HCT116 (cell line): Measurements from ENCODE around the gene CD164L2. TPM values are rescaled to one million over a fixed set of nuclear protein-coding genes. Genes with fewer than 3 reads are reported as not detected.

ENCODE experiments used
- ATAC-seq: fragments of 200-7000 bp; cut with Tn5 transposase; 2 replicates; pipeline ENCODE4 v1.9.1; 2020; ENCODE audit warnings: mild to moderate bottlenecking, moderate library complexity
- BruUV-seq: library from RNA; stranded (reverse); fragments of 400-500 nt; replicated peaks from 2 replicates; lab custom pipeline; 2021; lab: Mats Ljungman, UMichigan
- CTCF ChIA-PET: fragments of 300-600 bp; sonication (Branson Sonifier 250); formaldehyde crosslinking; loops from one replicate; lab custom pipeline; 2021; ENCODE audit warnings: antibody characterized with exemption; lab: Charles Lee
- POLR2A ChIA-PET: fragments of 300-600, 350-600 bp; sonication (Branson Sonifier 250); formaldehyde crosslinking; loops from one replicate; lab custom pipeline; 2021; ENCODE audit warnings: antibody characterized with exemption; lab: Charles Lee
- RAD21 ChIA-PET, 2 experiments: fragments of 300-600 bp; sonication (Branson Sonifier 250); formaldehyde crosslinking; loops; one replicate each; lab custom pipeline; 2023; ENCODE audit warnings: low total read pairs in 2 of 2; ENCODE audit not compliant: uncharacterized antibody in 2 of 2, unreplicated experiment in 2 of 2, low non-redundant PET in 1 of 2; lab: Charles Lee
- DNase-seq: peaks from one replicate; pipeline ENCODE4 v3.0.0-alpha.2; 2010; ENCODE audit warnings: low read depth, low spot score
- H2AFZ ChIP-seq: fragments of 200-600 bp; shearing (Covaris generic), sonication (generic); 2 replicates; pipeline ENCODE4 v1.6.1; 2017; ENCODE audit warnings: low read depth, mixed run types, mixed read lengths, antibody characterized with exemption, low read length; ENCODE audit not compliant: poor library complexity, severe bottlenecking
- H3K27ac ChIP-seq: 2 replicates; pipeline ENCODE4 v1.5.1; 2012; ENCODE audit warnings: low read depth, low read length
- H3K27me3 ChIP-seq: fragments of 200-600 bp; sonication (generic); 2 replicates; pipeline ENCODE4 v1.6.1; 2016; ENCODE audit warnings: mixed run types, low read length, mixed read lengths; ENCODE audit not compliant: insufficient read depth
- H3K36me3 ChIP-seq, 2 experiments: fragments of 200-500 bp in 1 of 2; fragments of 200-600 bp in 1 of 2; sonication (Bioruptor generic) in 1 of 2; sonication (generic) in 1 of 2; 2 replicates each; pipeline versions ENCODE4 v1.5.1 to v1.6.1; 2014 to 2016; ENCODE audit warnings: low read length in 2 of 2, inconsistent platforms in 1 of 2, mixed read lengths in 1 of 2, mixed run types in 1 of 2; ENCODE audit not compliant: insufficient read depth in 2 of 2, control insufficient read depth in 1 of 2
- H3K4me1 ChIP-seq, 2 experiments: fragments of 200-600 bp in 1 of 2; sonication (generic) in 1 of 2; 2 replicates each; pipeline versions ENCODE4 v1.5.1 to v1.6.1; 2012 to 2017; ENCODE audit warnings: low read length in 2 of 2, inconsistent platforms in 1 of 2, mild to moderate bottlenecking in 1 of 2, mixed read lengths in 1 of 2, mixed run types in 1 of 2, moderate library complexity in 1 of 2; ENCODE audit not compliant: insufficient read depth in 2 of 2, control insufficient read depth in 1 of 2
- H3K4me2 ChIP-seq: fragments of 200-600 bp; sonication (generic); 2 replicates; pipeline ENCODE4 v1.6.1; 2017; ENCODE audit warnings: mixed run types, low read length, mixed read lengths
- H3K4me3 ChIP-seq, 2 experiments: fragments of 200-600 bp in 1 of 2; sonication (generic) in 1 of 2; replicated peaks in 1 of 2; 2 replicates each; pipeline ENCODE4 v1.5.1; 2011 to 2016; ENCODE audit warnings: low read length in 2 of 2, control low read depth in 1 of 2, low read depth in 1 of 2, mild to moderate bottlenecking in 1 of 2, mixed read lengths in 1 of 2, mixed run types in 1 of 2
- H3K79me2 ChIP-seq: fragments of 200-600 bp; sonication (generic); 2 replicates; pipeline ENCODE4 v1.6.1; 2017; ENCODE audit warnings: mild to moderate bottlenecking, mixed run types, low read length, moderate library complexity, mixed read lengths; ENCODE audit not compliant: insufficient read depth
- H3K9ac ChIP-seq: fragments of 200-600 bp; sonication (generic); 2 replicates; pipeline ENCODE4 v1.6.1; 2016; ENCODE audit warnings: low read length, mixed read lengths
- H3K9me2 ChIP-seq: fragments of 200-600 bp; sonication (generic), shearing (Covaris generic); 2 replicates; pipeline ENCODE4 v1.6.1; 2017; ENCODE audit warnings: mixed run types, mild to moderate bottlenecking, moderate library complexity; ENCODE audit not compliant: insufficient read depth
- H3K9me3 ChIP-seq, 2 experiments: fragments of 200-500 bp in 1 of 2; fragments of 200-600 bp in 1 of 2; sonication (Bioruptor generic) in 1 of 2; sonication (generic) in 1 of 2; 2 replicates each; pipeline ENCODE4 v1.6.1; 2014 to 2017; ENCODE audit warnings: low read length in 2 of 2, mixed read lengths in 2 of 2, inconsistent platforms in 1 of 2, low read depth in 1 of 2, mild to moderate bottlenecking in 1 of 2, mixed run types in 1 of 2, moderate library complexity in 1 of 2; ENCODE audit not compliant: control insufficient read depth in 1 of 2, insufficient read depth in 1 of 2
- H4K20me1 ChIP-seq: fragments of 200-600 bp; sonication (generic), shearing (Covaris generic); 2 replicates; pipeline ENCODE4 v1.6.1; 2017; ENCODE audit warnings: mixed run types, mild to moderate bottlenecking, moderate library complexity; ENCODE audit not compliant: insufficient read depth
- ATF3 ChIP-seq: IDR thresholded peaks from 2 replicates; pipeline ENCODE4 v1.6.1; 2012
- CBX3 ChIP-seq: IDR thresholded peaks from 2 replicates; pipeline ENCODE4 v1.6.1; 2012; ENCODE audit warnings: low read depth
- CEBPB ChIP-seq: IDR thresholded peaks from 2 replicates; pipeline ENCODE4 v1.6.1; 2012; ENCODE audit warnings: low read depth
- CTCF ChIP-seq, 3 experiments: fragments of 200-600 bp in 1 of 3; sonication (generic) in 1 of 3; IDR thresholded peaks in 2 of 3; conservative IDR thresholded peaks in 1 of 3; 2 replicates each; pipeline ENCODE4 v1.5.1; 2012 to 2017; ENCODE audit warnings: low read depth in 2 of 3, low read length in 2 of 3, antibody characterized with exemption in 1 of 3, borderline replicate concordance in 1 of 3, control low read depth in 1 of 3, mild to moderate bottlenecking in 1 of 3, mixed read lengths in 1 of 3, mixed run types in 1 of 3, moderate library complexity in 1 of 3; ENCODE audit not compliant: insufficient read depth in 1 of 3
- EZH2 ChIP-seq: fragments of 200-600 bp; sonication (generic); IDR thresholded peaks from 2 replicates; pipeline ENCODE4 v1.6.1; 2017; ENCODE audit warnings: antibody characterized with exemption, mixed run types
- EZH2phosphoT487 ChIP-seq: fragments of 200-600 bp; IDR thresholded peaks from 2 replicates; pipeline ENCODE4 v1.6.1; 2018; ENCODE audit warnings: antibody characterized with exemption, borderline replicate concordance
- FOSL1 ChIP-seq: IDR thresholded peaks from 2 replicates; pipeline ENCODE4 v1.6.1; 2012; ENCODE audit warnings: low read depth
- JUND ChIP-seq: IDR thresholded peaks from 2 replicates; pipeline ENCODE4 v1.6.1; 2012
- MAX ChIP-seq: IDR thresholded peaks from 2 replicates; pipeline ENCODE4 v1.6.1; 2012
- POLR2A ChIP-seq: IDR thresholded peaks from 2 replicates; pipeline ENCODE4 v1.7.0; 2011; ENCODE audit warnings: borderline replicate concordance; ENCODE audit not compliant: insufficient read depth, insufficient read length; ENCODE audit errors: extremely low read depth
- POLR2AphosphoS5 ChIP-seq: IDR thresholded peaks from 2 replicates; pipeline ENCODE4 v1.6.1; 2011; ENCODE audit warnings: mild to moderate bottlenecking, low read depth, low read length, moderate library complexity
- RAD21 ChIP-seq: IDR thresholded peaks from 2 replicates; pipeline ENCODE4 v1.6.1; 2012; ENCODE audit warnings: low read depth, mild to moderate bottlenecking
- REST ChIP-seq: IDR thresholded peaks from 2 replicates; pipeline ENCODE4 v1.6.1; 2012; ENCODE audit warnings: low read depth
- SIN3A ChIP-seq: IDR thresholded peaks from 2 replicates; pipeline ENCODE4 v1.6.1; 2012; ENCODE audit warnings: low read depth
- SRF ChIP-seq: IDR thresholded peaks from 2 replicates; pipeline ENCODE4 v1.6.1; 2012; ENCODE audit warnings: low read depth
- TCF7L2 ChIP-seq: IDR thresholded peaks from 2 replicates; pipeline ENCODE4 v1.7.0; 2011; ENCODE audit warnings: borderline replicate concordance, inconsistent platforms; ENCODE audit not compliant: insufficient read depth, insufficient read length; ENCODE audit errors: extremely low read depth
- YY1 ChIP-seq: IDR thresholded peaks from 2 replicates; pipeline ENCODE4 v1.6.1; 2011; ENCODE audit warnings: low read length, low read depth, moderate library complexity, mild to moderate bottlenecking; ENCODE audit not compliant: insufficient replicate concordance; ENCODE audit errors: extremely low read depth
- ZBTB33 ChIP-seq: IDR thresholded peaks from 2 replicates; pipeline ENCODE4 v1.6.1; 2011; ENCODE audit warnings: mild to moderate bottlenecking, low read length, moderate library complexity; ENCODE audit not compliant: insufficient replicate concordance; ENCODE audit errors: extremely low read depth
- ZFX ChIP-seq: fragments of 450-650 bp; IDR thresholded peaks from 2 replicates; pipeline ENCODE4 v1.6.1; 2017
- ZNF274 ChIP-seq: fragments of 200-500 bp; sonication (Bioruptor generic); IDR thresholded peaks from 2 replicates; pipeline ENCODE4 v1.6.1; 2014; ENCODE audit warnings: mild to moderate bottlenecking, low read depth, low read length, inconsistent platforms
- intact Hi-C: fragments of 100-400 bp; cut with micrococcal nuclease; formaldehyde crosslinking; loops from 2 replicates; pipeline ENCODE4 v1.10.0; 2022
- total RNA-seq: library from RNA; stranded (reverse); gene quantifications from one replicate; pipeline ENCODE4 v1.2.1, GENCODE V29; 2021; ENCODE audit not compliant: unreplicated experiment

The CD164L2 gene
- total RNA-seq, 1 experiment from 2014 or later, result 11.6 TPM

- POLR2A ChIA-PET, result no interaction called here
- no peak overlapping the region for H3K9ac ChIP-seq
- no peaks in the 10 kb centered on the region for H4K20me1 ChIP-seq
- intact Hi-C loops, result no loop called here
- no TSS peak for BruUV-seq
- H3K9me2 ChIP-seq, result no peaks in the 10 kb centered on the region
- H3K4me2 ChIP-seq, result no peak overlapping the region
- H3K27ac ChIP-seq, result no peak overlapping the region
- no peaks in the 10 kb centered on the region for H3K9me3 ChIP-seq
- no peak overlapping the region for H3K4me3 ChIP-seq
- TF ChIP-seq POLR2AphosphoS5, result no peak
- no peak for TF ChIP-seq REST
- no peak for TF ChIP-seq JUND
- TF ChIP-seq EZH2phosphoT487, result no peak
- no peak for TF ChIP-seq CBX3
- no peak for TF ChIP-seq YY1
- TF ChIP-seq SIN3A, result no peak
- no peak for TF ChIP-seq ZFX
- TF ChIP-seq MAX, result no peak
- TF ChIP-seq CEBPB, result no peak
- TF ChIP-seq RAD21, result no peak
- TF ChIP-seq ZNF274, result no peak
- no peak for TF ChIP-seq FOSL1
- no peak for TF ChIP-seq CTCF (IDR thresholded peaks at IDR 0.05 in 2 of 3, conservative IDR thresholded peaks at IDR 0.05 in 1 of 3; ENCODE audit: borderline replicate concordance in 1 of 3, insufficient read depth in 1 of 3, low read depth in 2 of 3, low read length in 2 of 3)
- TF ChIP-seq EZH2, result no peak
- no peak for TF ChIP-seq POLR2A
- TF ChIP-seq SRF, result no peak
- no peak for TF ChIP-seq ZBTB33
- no peak for TF ChIP-seq ATF3
- TF ChIP-seq TCF7L2, result no peak
- H2AFZ ChIP-seq, result no peak overlapping the region
- H3K27me3 ChIP-seq, result no peaks in the 10 kb centered on the region
- RAD21 ChIA-PET, result no interaction called here
- H3K4me1 ChIP-seq, result no peaks in the 10 kb centered on the region
- ATAC-seq (no peak), DNase-seq (no peak)
- H3K36me3 ChIP-seq, result peaks cover 50 to 53% of the 10 kb centered on the region in 2 experiments
- CTCF ChIA-PET, result no interaction called here
- no peaks in the 10 kb centered on the region for H3K79me2 ChIP-seq
Observed at GRCh38 chr1:27410709-27411108, 27.6 kb upstream of the CD164L2 start.
